PC-9 (cell line): Measurements from ENCODE around the gene GSTA3.

Experiments
- EZH2 ChIP-seq: fragments of 200-600 bp; sonication (generic); IDR thresholded peaks from 2 replicates; pipeline ENCODE4 v1.8.0; 2017; ENCODE audit warnings: antibody characterized with exemption, low read depth
- TF ChIP-seq, protein P1 (sequence below): fragments of 200-600 bp; sonication (generic); conservative IDR thresholded peaks from 2 replicates; pipeline ENCODE4 v1.6.1; 2017; ENCODE audit warnings: mixed run types, antibody characterized with exemption, mild to moderate bottlenecking, moderate library complexity

DNA sequence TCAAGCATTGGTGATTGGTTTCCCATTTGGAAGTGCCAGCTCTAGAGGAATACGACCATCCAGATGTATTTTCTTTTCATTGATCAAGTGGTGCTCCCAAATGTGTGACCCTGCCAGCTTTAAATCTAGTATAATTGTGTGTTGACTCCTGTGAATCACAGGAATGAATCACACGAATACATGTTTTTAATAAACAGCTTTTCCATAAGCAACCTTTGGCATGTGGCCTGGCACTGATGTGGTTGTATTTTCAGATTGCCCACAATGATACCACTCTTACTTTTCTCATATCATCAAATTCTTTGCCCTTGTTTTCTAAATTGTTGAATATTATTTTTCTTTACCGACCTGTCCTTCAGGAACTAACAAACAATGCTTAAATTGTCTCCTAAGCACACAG lies 367 bp downstream of the GSTA3 start:
- TF ChIP-seq, protein P1, sequence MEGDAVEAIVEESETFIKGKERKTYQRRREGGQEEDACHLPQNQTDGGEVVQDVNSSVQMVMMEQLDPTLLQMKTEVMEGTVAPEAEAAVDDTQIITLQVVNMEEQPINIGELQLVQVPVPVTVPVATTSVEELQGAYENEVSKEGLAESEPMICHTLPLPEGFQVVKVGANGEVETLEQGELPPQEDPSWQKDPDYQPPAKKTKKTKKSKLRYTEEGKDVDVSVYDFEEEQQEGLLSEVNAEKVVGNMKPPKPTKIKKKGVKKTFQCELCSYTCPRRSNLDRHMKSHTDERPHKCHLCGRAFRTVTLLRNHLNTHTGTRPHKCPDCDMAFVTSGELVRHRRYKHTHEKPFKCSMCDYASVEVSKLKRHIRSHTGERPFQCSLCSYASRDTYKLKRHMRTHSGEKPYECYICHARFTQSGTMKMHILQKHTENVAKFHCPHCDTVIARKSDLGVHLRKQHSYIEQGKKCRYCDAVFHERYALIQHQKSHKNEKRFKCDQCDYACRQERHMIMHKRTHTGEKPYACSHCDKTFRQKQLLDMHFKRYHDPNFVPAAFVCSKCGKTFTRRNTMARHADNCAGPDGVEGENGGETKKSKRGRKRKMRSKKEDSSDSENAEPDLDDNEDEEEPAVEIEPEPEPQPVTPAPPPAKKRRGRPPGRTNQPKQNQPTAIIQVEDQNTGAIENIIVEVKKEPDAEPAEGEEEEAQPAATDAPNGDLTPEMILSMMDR: no peak
- TF ChIP-seq EZH2: no peak
